ENCODE data around the gene KCNA2. TPM values are rescaled to one million over a fixed set of nuclear protein-coding genes. Genes with fewer than 3 reads are reported as not detected.

KCNA2 gene
- total RNA-seq, 1 donor, result 0.52 TPM

DNA sequence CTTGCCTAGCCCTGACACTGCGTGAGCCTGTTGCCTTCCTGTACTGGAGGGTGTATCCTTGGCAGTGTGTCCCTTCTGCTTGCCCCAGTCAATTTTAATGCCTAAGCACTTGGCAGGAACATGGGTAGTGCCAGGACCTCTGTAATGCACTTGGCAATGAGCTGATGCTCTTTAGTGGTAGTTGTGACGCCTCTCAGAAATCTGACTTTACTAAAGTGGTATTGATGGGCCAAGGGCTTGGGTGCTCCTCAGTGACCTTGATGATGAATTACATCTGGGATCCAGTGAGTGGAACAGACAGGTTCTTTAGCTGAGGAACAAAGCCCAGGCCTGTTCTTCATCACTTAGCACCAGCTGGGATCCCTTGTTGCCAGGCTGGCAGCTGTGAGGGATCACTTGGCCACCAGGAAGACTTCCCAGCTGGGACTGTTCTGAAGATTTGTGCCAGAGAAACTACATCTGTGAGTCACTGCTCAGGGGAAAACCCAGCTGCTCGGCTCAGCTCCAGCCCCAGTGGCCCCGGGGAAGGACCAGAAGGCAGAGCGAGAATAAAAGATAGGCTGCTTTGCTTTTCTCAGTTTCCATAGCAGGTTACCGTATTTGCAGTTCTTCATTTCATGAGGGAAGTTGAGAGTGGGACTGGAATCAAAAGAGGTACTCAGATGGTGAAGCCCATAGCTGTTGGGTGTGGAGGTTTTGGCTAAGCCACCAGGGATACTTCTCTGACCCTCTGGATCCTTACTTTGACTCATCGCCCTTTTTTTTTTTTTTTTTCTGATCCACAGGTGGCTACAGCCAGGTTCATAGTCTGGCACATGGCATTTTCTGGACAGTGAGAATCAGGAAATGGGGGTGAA, 28.5 kb upstream of the KCNA2 start:
- H3K27me3 ChIP-seq (ENCODE audit: insufficient read depth, low read length), result no peaks in the 10 kb centered on the region
- no peak overlapping the region for H3K4me3 ChIP-seq (ENCODE audit: low read length)
- no peaks in the 10 kb centered on the region for H3K9me3 ChIP-seq (ENCODE audit: low read depth, low read length)
- H3K4me1 ChIP-seq (ENCODE audit: insufficient read depth, low read length), result peaks cover 93% of the 10 kb centered on the region

DNA sequence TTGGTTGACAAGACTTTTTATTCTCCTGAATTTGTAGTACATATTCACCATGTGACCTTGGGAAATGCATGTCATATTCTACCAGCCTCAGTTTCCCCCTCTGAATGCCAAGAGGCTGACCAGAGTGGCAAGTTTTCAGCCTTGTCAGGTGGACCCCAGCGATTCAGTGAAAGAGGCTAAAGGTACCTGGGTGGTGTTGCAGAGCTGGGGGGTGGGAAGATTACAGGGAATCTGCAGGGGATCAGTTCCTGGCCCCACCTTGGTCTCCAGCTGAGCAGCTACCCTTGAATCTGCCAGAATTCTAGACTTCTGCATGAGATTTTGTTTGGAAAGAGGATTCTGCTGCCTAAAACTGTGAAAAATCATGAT, 27.9 kb upstream of the KCNA2 start:
- Histone ChIP-seq H3K9me3 (ENCODE audit: low read depth, low read length) (no peaks in the 10 kb centered on the region), H3K27me3 (ENCODE audit: insufficient read depth, low read length) (no peaks in the 10 kb centered on the region), H3K4me3 (ENCODE audit: low read length) (no peak overlapping the region), H3K4me1 (ENCODE audit: insufficient read depth, low read length) (peaks cover 91% of the 10 kb centered on the region)

DNA sequence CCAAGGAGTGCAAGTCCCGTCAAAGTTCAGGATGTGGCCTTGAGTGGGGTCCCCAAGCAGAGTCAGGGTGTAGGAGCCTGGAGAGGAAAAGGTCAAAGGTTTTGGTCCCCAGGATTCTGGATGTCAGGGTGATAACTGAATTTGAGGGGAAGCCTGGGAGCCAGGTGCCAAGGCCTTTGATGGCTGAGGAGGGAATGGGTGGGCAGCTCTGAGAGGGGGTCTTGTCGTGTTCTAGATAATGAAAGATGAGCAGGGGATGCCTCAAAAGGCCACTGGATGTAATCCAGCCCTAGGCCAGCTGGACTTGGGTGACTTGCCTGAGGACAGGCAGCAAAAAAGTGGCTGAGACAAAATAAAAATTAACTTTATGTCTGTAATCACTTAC, 27.5 kb upstream of the KCNA2 start:
- Histone ChIP-seq H3K4me1 (ENCODE audit: insufficient read depth, low read length) (peaks cover 91% of the 10 kb centered on the region), H3K27me3 (ENCODE audit: insufficient read depth, low read length) (no peaks in the 10 kb centered on the region), H3K4me3 (ENCODE audit: low read length) (no peak overlapping the region), H3K9me3 (ENCODE audit: low read depth, low read length) (no peaks in the 10 kb centered on the region)

DNA sequence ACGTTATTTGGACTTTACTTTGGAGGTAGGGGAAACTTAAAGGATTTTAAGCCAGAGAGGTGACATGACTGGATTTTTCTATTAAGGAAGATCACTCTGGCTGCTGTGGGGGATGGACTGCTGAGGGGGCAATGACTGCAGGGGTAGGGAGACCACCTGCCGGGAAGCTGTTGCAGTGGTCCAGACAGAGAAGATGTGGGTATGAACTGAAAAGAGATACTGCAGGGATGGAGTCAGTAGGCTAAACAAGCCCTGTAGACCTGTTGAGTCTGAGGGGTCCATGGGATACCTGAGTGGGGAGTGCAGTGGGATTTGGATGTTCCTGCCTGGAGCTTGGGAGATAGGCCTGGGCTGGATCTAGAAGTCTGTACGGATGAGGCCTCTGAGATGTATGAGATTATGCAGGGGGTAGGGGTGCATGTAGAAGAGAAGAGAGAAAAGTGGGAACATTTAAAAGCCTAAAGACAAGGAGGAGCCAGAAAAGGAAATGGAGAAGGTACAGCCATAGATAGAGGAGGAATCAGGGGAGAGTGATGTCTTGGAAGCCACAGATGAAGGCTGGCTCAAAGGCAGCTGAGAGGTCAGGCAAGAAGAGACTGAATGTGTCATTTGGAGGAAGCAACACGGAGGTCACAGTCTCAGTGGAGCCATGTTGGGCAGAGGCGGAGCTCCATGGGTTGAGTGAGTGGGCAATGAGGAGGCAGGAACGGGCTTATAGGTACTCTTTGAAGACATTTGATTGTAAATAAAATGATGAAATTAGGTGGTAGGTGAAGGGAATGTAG, 25.9 kb upstream of the KCNA2 start:
- Histone ChIP-seq H3K4me3 (ENCODE audit: low read length) (no peak overlapping the region), H3K27me3 (ENCODE audit: insufficient read depth, low read length) (no peaks in the 10 kb centered on the region), H3K9me3 (ENCODE audit: low read depth, low read length) (no peaks in the 10 kb centered on the region), H3K4me1 (ENCODE audit: insufficient read depth, low read length) (peaks cover 91% of the 10 kb centered on the region)

DNA sequence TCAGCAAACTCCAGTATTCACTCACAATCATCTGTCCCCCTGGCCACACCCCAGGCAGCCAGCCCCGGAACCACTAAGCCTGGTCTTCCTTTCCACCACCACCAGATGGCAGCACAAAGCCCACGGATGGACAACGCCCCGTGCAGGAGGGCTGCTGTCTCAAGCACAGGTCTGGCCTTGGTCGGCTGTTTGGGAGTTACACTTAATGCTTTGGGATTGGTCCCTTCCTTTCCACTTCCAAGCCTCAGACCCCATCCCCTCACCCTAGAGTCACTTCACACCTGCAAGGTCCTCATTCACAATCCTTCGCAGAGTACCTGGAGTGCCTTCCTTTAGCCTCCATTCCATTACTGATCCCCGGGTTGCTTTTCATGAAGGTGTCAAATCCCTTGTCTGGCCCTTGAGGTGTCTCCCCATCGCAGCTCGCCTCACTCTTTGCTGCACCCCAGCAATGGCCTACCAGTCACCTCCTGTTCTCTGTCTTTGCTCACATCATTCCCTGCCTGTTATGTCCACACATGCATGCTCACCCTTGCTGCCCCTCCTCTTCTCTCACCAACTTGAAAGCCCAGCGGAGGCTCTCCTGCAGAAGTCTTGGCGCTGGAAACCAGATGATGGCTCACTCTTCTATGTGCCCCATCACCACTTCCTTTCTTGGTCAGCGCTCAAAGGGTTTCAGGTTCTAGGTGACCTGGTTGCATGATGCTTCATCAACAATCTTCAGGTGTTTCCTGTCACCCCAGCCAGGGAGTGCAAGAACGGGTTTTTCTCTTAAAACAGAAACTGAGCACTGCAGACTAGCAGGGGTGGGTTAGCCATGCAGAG, 24.9 kb upstream of the KCNA2 start:
- Histone ChIP-seq H3K27me3 (ENCODE audit: insufficient read depth, low read length) (no peaks in the 10 kb centered on the region), H3K9me3 (ENCODE audit: low read depth, low read length) (no peaks in the 10 kb centered on the region), H3K4me1 (ENCODE audit: insufficient read depth, low read length) (peaks cover 87% of the 10 kb centered on the region), H3K4me3 (ENCODE audit: low read length) (no peak overlapping the region)

DNA sequence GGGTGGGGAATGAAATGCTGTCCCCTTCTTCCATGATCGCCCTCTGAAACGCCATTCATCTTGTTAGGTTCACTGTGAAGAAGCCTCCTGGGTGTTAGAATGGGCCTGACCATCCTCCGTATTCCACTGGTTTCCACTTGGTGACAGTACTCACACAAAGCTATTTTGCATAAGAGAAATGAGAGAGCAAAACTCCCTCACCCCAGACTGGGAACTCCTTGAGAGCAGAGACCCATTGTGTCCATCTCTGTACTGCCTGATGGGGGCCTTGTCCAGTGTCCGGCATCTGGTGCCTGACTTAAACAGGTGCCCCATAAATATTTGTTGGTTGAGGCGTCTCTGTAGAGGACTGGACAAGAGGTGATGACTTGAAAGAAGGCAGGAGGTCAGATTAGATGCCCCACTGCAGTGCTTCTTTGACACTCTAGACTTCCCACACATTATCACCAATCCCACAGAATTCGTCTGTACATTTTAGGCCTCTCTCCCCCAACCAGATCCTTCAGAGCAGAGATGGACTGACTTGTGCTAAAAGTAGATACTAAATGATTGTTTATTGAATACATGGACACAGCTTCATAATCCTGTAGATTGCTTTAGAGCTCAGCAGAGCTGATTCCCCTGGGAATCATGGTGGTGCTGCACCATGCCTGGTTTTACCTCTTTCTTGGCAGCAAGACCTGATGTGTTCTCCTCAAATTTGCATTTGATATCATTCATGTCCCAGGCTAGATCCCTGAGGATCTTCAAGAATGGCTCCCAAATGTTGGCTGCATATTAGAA, 22.4 kb upstream of the KCNA2 start:
- no peak overlapping the region for H3K4me3 ChIP-seq (ENCODE audit: low read length)
- no peaks in the 10 kb centered on the region for H3K27me3 ChIP-seq (ENCODE audit: insufficient read depth, low read length)
- H3K4me1 ChIP-seq (ENCODE audit: insufficient read depth, low read length), result peaks cover 62% of the 10 kb centered on the region
- H3K9me3 ChIP-seq (ENCODE audit: low read depth, low read length), result no peaks in the 10 kb centered on the region

DNA sequence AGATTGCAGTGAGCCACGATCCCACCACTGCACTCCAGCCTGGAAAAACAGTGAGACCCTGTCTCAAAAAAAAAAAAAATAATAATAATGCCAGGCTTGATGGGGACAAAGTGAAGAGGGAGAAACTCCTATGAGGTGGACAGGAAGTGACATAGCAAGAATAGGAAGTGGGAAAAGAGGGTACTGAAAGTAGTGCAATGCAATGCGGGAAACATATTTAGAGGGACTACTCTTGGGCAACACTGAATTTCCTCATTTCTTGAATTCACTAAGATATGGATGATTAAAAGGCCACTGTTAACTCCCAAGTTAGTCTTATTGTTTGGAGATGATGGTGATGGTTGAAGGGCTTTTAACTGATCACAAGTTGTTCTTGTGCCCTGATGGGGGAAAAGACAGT, 21.6 kb upstream of the KCNA2 start:
- peaks cover 55% of the 10 kb centered on the region for H3K4me1 ChIP-seq (ENCODE audit: insufficient read depth, low read length)

DNA sequence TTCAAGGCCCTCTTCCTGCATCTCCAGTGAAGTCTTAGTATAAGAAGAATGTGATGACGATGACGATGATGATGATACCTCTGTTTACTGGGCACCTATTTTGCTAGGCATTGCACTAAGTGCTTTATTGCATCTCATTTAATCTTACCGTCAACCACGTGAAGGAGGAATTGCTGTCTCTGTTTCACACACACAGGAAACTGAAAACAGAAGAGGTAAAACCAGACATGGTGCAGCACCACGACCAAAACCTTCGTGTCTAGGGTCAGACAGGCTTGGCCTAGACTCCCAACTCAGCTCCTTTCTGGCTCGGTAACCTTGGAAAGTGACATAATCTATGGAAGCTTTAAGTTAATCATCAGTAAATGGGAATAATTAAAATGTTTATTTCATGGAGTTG, 20.7 kb upstream of the KCNA2 start:
- peaks cover 46% of the 10 kb centered on the region for H3K4me1 ChIP-seq (ENCODE audit: insufficient read depth, low read length)
- no peaks in the 10 kb centered on the region for H3K27me3 ChIP-seq (ENCODE audit: insufficient read depth, low read length)
- H3K4me3 ChIP-seq (ENCODE audit: low read length), result no peak overlapping the region
- no peaks in the 10 kb centered on the region for H3K9me3 ChIP-seq (ENCODE audit: low read depth, low read length)

More for the DNA sequence above, 21.6 kb upstream of the KCNA2 start:
- Histone ChIP-seq H3K9me3 (ENCODE audit: low read depth, low read length) (no peaks in the 10 kb centered on the region), H3K27me3 (ENCODE audit: insufficient read depth, low read length) (no peaks in the 10 kb centered on the region), H3K4me3 (ENCODE audit: low read length) (no peak overlapping the region)

DNA sequence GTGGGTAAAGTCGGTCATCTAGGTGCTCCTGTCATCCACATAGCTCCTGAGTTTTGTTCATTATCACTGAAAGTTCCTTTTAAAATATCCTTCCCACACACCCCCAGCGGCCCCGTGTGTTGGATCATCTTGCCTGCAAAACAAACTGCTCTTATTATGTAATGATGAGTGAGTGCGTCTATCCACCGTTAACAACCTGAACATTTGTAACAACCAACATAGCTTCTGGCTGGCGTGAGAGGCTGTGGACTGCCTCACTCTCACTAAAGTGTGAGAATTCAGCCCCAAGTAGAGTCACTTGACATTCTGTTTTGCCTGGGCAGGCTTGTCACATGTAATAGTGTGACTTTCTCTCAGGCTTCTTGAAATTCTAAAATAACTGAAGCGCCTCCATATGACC, 14.5 kb upstream of the KCNA2 start:
- Histone ChIP-seq H3K4me3 (ENCODE audit: low read length) (no peak overlapping the region), H3K4me1 (ENCODE audit: insufficient read depth, low read length) (peaks cover 39% of the 10 kb centered on the region), H3K9me3 (ENCODE audit: low read depth, low read length) (no peaks in the 10 kb centered on the region), H3K27me3 (ENCODE audit: insufficient read depth, low read length) (no peaks in the 10 kb centered on the region)

DNA sequence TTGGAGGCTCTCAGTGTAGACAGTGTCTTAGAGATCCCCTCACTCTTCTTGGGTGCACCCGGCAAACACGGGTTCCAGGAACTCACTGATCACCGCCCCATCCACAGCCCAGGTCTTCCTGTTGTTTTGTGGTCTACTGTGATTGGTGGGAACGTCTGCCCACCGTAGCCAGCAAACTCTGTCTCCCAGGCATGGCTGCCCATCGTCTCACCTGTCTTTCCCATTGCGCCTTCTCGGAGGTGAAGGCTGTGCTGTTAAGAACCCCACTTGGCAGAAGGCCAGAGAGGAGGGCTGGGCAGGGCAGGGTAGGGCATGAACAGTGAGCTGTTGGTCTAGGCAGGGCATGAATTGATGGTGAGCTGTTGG, 14.1 kb upstream of the KCNA2 start:
- Histone ChIP-seq H3K27me3 (ENCODE audit: insufficient read depth, low read length) (no peaks in the 10 kb centered on the region), H3K9me3 (ENCODE audit: low read depth, low read length) (no peaks in the 10 kb centered on the region), H3K4me3 (ENCODE audit: low read length) (no peak overlapping the region), H3K4me1 (ENCODE audit: insufficient read depth, low read length) (peaks cover 42% of the 10 kb centered on the region)

DNA sequence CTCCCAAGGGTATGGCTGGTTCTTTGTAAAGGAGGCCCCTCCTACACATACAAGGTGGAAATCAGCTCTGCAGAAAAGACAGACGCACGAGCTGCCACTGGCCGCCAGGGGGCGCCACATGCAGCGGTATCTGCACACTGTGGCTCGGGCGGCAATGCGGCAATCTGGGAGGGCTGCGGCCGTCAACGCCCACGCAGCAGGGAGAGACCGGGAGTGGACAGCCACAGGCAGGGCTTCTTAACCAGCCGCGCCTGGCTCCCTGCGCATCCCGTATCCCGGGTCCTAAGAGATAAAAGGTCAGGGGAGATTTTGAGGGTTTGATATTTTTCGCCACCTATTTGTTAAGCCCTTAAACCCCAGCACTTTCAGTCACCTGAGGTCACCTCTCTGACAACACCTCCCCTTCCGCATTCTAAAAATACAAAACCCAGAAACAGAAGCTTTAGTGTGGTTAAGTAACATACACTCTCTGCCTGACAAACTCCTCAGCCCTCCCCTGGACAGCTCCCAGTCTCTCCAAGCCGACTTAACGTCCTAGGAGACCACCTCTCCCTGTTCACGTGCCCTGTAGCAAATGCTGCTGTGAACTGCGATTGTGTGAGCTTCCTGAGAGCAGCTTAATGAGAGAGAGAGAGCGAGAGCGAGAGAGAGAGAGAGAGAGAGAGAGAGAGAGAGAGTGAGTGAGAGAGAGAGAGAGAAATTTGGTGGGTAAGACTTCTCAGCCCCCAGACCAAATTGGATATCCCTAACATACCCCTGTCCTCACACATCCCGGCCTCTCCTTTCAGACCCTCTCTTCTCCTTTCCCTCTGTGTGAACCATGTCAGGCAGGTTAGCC, 13.5 kb upstream of the KCNA2 start:
- no peaks in the 10 kb centered on the region for H3K27me3 ChIP-seq (ENCODE audit: insufficient read depth, low read length)
- no peaks in the 10 kb centered on the region for H3K9me3 ChIP-seq (ENCODE audit: low read depth, low read length)
- peaks cover 42% of the 10 kb centered on the region for H3K4me1 ChIP-seq (ENCODE audit: insufficient read depth, low read length)
- peak overlapping the region; percentile 37 for H3K4me3 ChIP-seq (ENCODE audit: low read length)

DNA sequence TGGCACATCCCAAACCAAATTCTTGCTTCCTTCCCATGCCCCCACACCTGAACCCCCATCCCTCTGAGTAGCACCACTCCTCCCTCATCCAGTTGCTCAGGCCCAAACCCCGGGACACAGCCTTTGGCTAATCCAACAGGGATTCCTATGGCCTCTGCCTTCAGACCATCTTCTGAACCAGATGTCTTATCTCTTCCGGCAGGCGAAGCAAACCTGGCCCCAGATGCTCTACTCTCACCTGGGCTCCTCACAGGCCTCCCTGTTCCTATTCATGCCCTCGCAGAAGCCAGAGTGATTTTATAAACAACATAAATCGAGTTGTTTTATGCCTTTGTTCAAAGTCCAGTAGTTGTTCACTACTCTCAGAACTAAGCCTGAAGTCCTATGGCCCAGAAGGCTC, 12.5 kb upstream of the KCNA2 start:
- Histone ChIP-seq H3K9me3 (ENCODE audit: low read depth, low read length) (no peaks in the 10 kb centered on the region), H3K27me3 (ENCODE audit: insufficient read depth, low read length) (no peaks in the 10 kb centered on the region), H3K4me1 (ENCODE audit: insufficient read depth, low read length) (peaks cover 42% of the 10 kb centered on the region), H3K4me3 (ENCODE audit: low read length) (no peak overlapping the region)

DNA sequence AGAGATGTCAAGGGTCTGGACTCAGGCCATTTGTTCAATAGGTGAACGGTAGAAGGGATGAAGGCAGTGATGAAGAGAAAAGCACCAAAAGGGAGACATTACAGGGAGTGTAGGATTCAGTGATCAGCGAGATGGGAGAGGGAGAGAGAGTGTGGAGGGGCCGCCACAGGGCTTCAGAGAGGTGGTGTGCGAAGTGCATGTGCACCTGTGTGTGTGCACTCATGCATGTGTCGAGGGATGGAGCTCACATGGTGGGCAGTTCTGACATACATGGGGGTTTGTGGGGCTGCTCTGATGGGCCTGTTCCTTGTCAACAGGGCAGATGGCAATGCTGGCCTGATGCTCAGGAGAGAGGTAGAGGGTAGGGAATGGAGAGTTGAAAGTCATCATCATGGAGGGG, 11.4 kb upstream of the KCNA2 start:
- H3K27me3 ChIP-seq (ENCODE audit: insufficient read depth, low read length), result no peaks in the 10 kb centered on the region
- H3K4me1 ChIP-seq (ENCODE audit: insufficient read depth, low read length), result peaks cover 42% of the 10 kb centered on the region
- no peak overlapping the region for H3K4me3 ChIP-seq (ENCODE audit: low read length)
- no peaks in the 10 kb centered on the region for H3K9me3 ChIP-seq (ENCODE audit: low read depth, low read length)

DNA sequence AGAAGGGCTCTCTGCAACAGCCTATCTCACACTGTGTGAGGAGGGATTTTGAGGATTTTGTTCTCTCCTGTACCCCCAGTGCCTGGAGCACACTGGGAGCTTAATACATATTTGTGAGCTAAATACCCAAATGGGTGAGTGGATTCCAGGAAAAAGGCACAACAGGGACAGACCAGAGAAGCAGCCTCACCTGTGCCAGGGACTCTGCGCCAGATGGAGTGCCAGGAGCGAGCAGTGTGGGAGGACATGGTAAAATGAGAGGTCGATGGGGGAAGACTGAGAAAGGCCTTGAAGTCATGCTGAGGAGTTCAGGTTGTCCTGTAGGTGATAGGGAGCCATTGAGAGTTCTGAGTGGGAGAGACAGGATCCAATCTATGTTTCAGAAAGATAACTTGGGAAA, 11.0 kb upstream of the KCNA2 start:
- Histone ChIP-seq H3K27me3 (ENCODE audit: insufficient read depth, low read length) (no peaks in the 10 kb centered on the region), H3K9me3 (ENCODE audit: low read depth, low read length) (no peaks in the 10 kb centered on the region), H3K4me3 (ENCODE audit: low read length) (no peak overlapping the region), H3K4me1 (ENCODE audit: insufficient read depth, low read length) (peaks cover 42% of the 10 kb centered on the region)
